Neuronal stem cell (in vitro differentiated cells): ENCODE results near the gene IGF2R.

Experiments
- DNase-seq: peaks from one replicate; pipeline ENCODE4 v3.0.0-alpha.2; 2013; ENCODE audit warnings: low spot score
- H2AFZ ChIP-seq: one replicate; pipeline ENCODE4 v1.6.1; 2013; ENCODE audit warnings: mild to moderate bottlenecking, low read length, inconsistent platforms
- H2AK5ac ChIP-seq: 2 replicates; pipeline ENCODE4 v1.6.1; 2013; ENCODE audit warnings: low read depth, mild to moderate bottlenecking, inconsistent platforms, low read length, moderate library complexity, mixed read lengths
- H2BK120ac ChIP-seq: 2 replicates; pipeline ENCODE4 v1.6.1; 2013; ENCODE audit warnings: low read depth, mild to moderate bottlenecking, inconsistent platforms, low read length, moderate library complexity, mixed read lengths
- H2BK12ac ChIP-seq: one replicate; pipeline ENCODE4 v1.6.1; 2013; ENCODE audit warnings: low read length, inconsistent platforms
- H2BK15ac ChIP-seq: 2 replicates; pipeline ENCODE4 v1.6.1; 2013; ENCODE audit warnings: mild to moderate bottlenecking, low read length, inconsistent platforms, mixed read lengths
- H2BK5ac ChIP-seq: one replicate; pipeline ENCODE4 v1.6.1; 2013; ENCODE audit warnings: inconsistent platforms, mild to moderate bottlenecking, low read length, moderate library complexity
- H3K14ac ChIP-seq: one replicate; pipeline ENCODE4 v1.6.1; 2013; ENCODE audit warnings: low read length, inconsistent platforms
- H3K18ac ChIP-seq: 2 replicates; pipeline ENCODE4 v1.6.1; 2013; ENCODE audit warnings: low read length, inconsistent platforms
- H3K23ac ChIP-seq: 2 replicates; pipeline ENCODE4 v1.6.1; 2013; ENCODE audit warnings: low read depth, mild to moderate bottlenecking, mixed read lengths, low read length, inconsistent platforms; ENCODE audit not compliant: poor library complexity
- H3K27ac ChIP-seq: replicated peaks from 3 replicates; pipeline ENCODE4 v1.5.1; 2013; ENCODE audit warnings: low read length, inconsistent platforms
- H3K27me3 ChIP-seq, 3 experiments: 2 replicates each; pipeline ENCODE4 v1.6.1; 2013; ENCODE audit warnings: low read length in 3 of 3, mild to moderate bottlenecking in 2 of 3, inconsistent platforms in 1 of 3, low read depth in 1 of 3, mixed read lengths in 1 of 3, moderate library complexity in 1 of 3; ENCODE audit not compliant: control insufficient read depth in 3 of 3, insufficient read depth in 3 of 3
- H3K36me3 ChIP-seq, 2 donors: replicated peaks in 1 of 2; 2 replicates each; pipeline ENCODE4 v1.6.1; 2013; ENCODE audit warnings: low read length in 2 of 2; ENCODE audit not compliant: control insufficient read depth in 2 of 2, insufficient read depth in 2 of 2
- H3K4ac ChIP-seq: 2 replicates; pipeline ENCODE4 v1.6.1; 2013; ENCODE audit warnings: inconsistent platforms, mild to moderate bottlenecking, low read length, moderate library complexity
- H3K4me1 ChIP-seq, 2 donors: 1 replicate in 1 of 2; 2 replicates in 1 of 2; pipeline ENCODE4 v1.6.1; 2013; ENCODE audit warnings: low read length in 2 of 2, low read depth in 1 of 2; ENCODE audit not compliant: control insufficient read depth in 2 of 2, insufficient read depth in 1 of 2
- H3K4me2 ChIP-seq: one replicate; pipeline ENCODE4 v1.6.1; 2013; ENCODE audit warnings: mild to moderate bottlenecking, low read length, inconsistent platforms; ENCODE audit not compliant: insufficient read depth, poor library complexity, severe bottlenecking
- H3K4me3 ChIP-seq, 2 donors: 2 replicates each; pipeline ENCODE4 v1.5.1; 2013; ENCODE audit warnings: low read length in 2 of 2, mild to moderate bottlenecking in 2 of 2, inconsistent platforms in 1 of 2, moderate library complexity in 1 of 2
- H3K79me1 ChIP-seq: one replicate; pipeline ENCODE4 v1.6.1; 2013; ENCODE audit warnings: low read depth, mild to moderate bottlenecking, inconsistent platforms, low read length, moderate library complexity
- H3K9ac ChIP-seq: one replicate; pipeline ENCODE4 v1.6.1; 2013; ENCODE audit warnings: mild to moderate bottlenecking, low read depth, low read length, inconsistent platforms; ENCODE audit not compliant: poor library complexity
- H3K9me3 ChIP-seq, 2 donors: replicated peaks in 1 of 2; 2 replicates each; pipeline versions ENCODE3 to v1.6.1; 2013; ENCODE audit warnings: low read length in 2 of 2, mild to moderate bottlenecking in 2 of 2, inconsistent platforms in 1 of 2, low read depth in 1 of 2, mixed read lengths in 1 of 2, moderate library complexity in 1 of 2; ENCODE audit not compliant: control insufficient read depth in 2 of 2, insufficient read depth in 1 of 2
- H4K8ac ChIP-seq: one replicate; pipeline ENCODE4 v1.6.1; 2013; ENCODE audit warnings: low read depth, mild to moderate bottlenecking, inconsistent platforms, low read length, moderate library complexity
- H4K91ac ChIP-seq: one replicate; pipeline ENCODE4 v1.6.1; 2013; ENCODE audit warnings: low read length, low read depth, mild to moderate bottlenecking, inconsistent platforms; ENCODE audit not compliant: poor library complexity
- WGBS, 2 donors: extraction: QIAGEN DNeasy Blood & Tissue Kit; methylation state at CpG; one replicate each; pipeline ENCODE4 v1.1.7; 2013; ENCODE audit warnings: missing lambda C conversion rate in 2 of 2, mixed read lengths in 1 of 2; ENCODE audit not compliant: insufficient read length in 2 of 2, insufficient replicate concordance in 1 of 2; ENCODE audit errors: extremely low coverage in 2 of 2; 5-methylcytosine and 5-hydroxymethylcytosine counted together

The IGF2R gene

DNA sequence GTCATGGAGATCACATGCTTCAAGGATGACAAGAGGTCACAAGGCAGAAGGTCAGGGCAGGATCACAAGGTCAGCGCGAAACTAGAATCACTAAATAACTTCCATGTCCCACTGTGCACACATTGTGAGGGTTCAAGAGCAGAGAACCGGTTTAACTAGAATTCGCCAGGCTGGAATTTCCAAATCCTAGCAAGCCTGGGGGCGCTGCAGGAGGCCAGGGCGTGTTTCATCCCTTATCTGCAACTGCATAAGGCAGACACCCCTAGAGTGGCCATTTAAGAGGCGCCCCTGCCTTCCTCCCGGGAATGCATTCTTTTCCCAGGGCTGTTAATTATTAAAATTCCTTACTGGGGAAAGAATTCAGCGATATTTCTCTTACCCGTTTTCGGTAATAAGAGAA lies 112.5 kb downstream of the IGF2R start:
- no peak overlapping the region for H3K4ac ChIP-seq
- H3K27ac ChIP-seq: no peak overlapping the region
- no peak overlapping the region for H3K23ac ChIP-seq
- no peak overlapping the region for H2AK5ac ChIP-seq
- H4K91ac ChIP-seq: no peak overlapping the region
- peaks cover 0 to 3% of the 10 kb centered on the region in 2 donors for H3K9me3 ChIP-seq
- H3K27me3 ChIP-seq: no peaks in the 10 kb centered on the region
- no peak overlapping the region for H3K4me3 ChIP-seq
- peaks cover 1% of the 10 kb centered on the region for H3K79me1 ChIP-seq
- no peak overlapping the region for H3K9ac ChIP-seq
- H2BK120ac ChIP-seq: no peak overlapping the region
- no peak overlapping the region for H4K8ac ChIP-seq
- H3K4me2 ChIP-seq: no peak overlapping the region
- no peak overlapping the region for H3K18ac ChIP-seq
- no peak overlapping the region for H2BK5ac ChIP-seq
- no peaks in the 10 kb centered on the region for H3K4me1 ChIP-seq
- H3K14ac ChIP-seq: no peak overlapping the region
- DNase-seq: no peak
- H2BK15ac ChIP-seq: no peak overlapping the region
- H3K36me3 ChIP-seq: peaks cover 56 to 97% of the 10 kb centered on the region in 2 donors
- no peak overlapping the region for H2AFZ ChIP-seq
- no peak overlapping the region for H2BK12ac ChIP-seq
- WGBS, 2 donors: no CpG with 5 or more reads among the region's 11 CpGs

DNA sequence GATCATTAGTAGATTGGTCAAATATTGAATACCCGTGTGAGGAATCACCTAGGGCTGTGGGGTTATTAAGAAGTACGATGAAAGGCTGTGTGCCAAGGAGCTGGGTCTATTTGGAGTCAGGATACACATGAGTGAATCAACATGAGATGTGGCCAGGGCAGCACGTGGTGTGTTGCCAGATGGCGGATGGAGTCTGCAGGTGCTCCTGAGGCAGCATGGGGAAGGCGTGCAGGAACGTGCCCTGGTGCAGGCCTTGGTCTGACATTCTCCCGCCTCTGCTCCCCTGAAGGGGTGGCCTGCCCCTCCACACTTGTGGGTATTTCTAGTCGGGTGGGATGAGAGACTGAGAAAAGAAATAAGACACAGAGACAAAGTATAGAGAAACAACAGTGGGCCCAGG lies 113.7 kb downstream of the IGF2R start:
- H2BK15ac ChIP-seq: no peak overlapping the region
- no peak overlapping the region for H2AK5ac ChIP-seq
- no CpG with 5 or more reads among the region's 8 CpGs for WGBS, 2 donors
- no peak overlapping the region for H3K14ac ChIP-seq
- peaks cover 59 to 96% of the 10 kb centered on the region in 2 donors for H3K36me3 ChIP-seq
- no peak overlapping the region for H3K9ac ChIP-seq
- no peak overlapping the region for H4K91ac ChIP-seq
- H3K27ac ChIP-seq: no peak overlapping the region
- H3K27me3 ChIP-seq: no peaks in the 10 kb centered on the region
- no peak overlapping the region for H2BK12ac ChIP-seq
- H4K8ac ChIP-seq: no peak overlapping the region
- H3K4ac ChIP-seq: no peak overlapping the region
- H3K79me1 ChIP-seq: peaks cover 1% of the 10 kb centered on the region
- no peak overlapping the region for H3K23ac ChIP-seq
- H3K9me3 ChIP-seq: peaks cover 0 to 3% of the 10 kb centered on the region in 2 donors
- H3K18ac ChIP-seq: no peak overlapping the region
- no peak overlapping the region for H2AFZ ChIP-seq
- H3K4me2 ChIP-seq: no peak overlapping the region
- H2BK120ac ChIP-seq: no peak overlapping the region
- no peak for DNase-seq
- H2BK5ac ChIP-seq: no peak overlapping the region
- no peaks in the 10 kb centered on the region for H3K4me1 ChIP-seq
- no peak overlapping the region for H3K4me3 ChIP-seq

DNA sequence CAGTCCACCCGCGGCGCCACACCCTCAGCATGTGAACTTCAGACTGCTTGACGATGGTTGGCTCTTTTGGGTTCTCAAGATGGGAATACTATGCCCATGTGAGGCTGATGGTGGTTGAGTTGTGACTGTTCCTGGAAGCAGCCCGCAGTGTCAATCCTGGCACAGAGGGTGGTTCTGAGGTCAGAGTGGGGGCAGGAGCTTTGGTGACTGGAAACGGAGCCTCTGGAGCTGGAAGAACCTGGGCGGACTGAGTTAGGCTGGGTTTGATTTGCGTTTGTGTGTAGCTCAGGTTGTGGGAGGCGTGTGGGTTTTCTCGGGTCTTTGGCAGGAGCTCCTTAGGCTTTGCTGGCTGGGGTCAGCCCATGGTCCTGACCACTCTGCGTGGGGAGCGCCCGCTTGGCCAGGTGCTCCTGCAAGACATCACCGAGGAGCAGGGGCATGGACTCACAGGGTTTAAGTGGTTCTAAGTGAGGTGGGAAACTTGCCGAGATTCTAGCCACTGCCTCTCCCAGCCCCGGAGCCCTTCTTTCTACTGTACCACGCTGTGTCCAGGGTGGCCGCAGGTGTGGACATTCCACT lies 115.4 kb downstream of the IGF2R start:
- Histone ChIP-seq H3K9ac (no peak overlapping the region), H4K8ac (no peak overlapping the region)
- WGBS, 2 donors: no CpG with 5 or more reads among the region's 18 CpGs

DNA sequence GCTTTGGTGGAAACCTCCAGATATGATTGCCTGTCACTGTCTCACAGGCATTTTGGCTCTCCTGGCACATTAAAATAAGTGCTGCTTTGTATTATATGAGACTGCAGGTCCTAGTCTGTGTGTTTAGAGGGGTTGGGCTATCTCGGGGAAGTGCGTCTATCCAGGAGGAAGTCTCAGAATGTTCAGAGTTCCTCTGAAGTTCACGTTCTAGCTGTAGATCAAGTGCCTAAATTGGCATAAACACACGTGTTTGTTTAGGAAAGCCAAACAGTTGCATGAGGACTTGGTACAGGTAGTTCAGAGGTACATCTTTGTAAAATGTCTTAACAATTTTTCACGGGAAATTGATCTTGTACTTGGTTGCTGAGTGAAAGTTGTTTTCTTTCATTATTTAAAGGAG lies 116.3 kb downstream of the IGF2R start:
- DNase-seq: no peak
- Histone ChIP-seq H2AK5ac (no peak overlapping the region), H2BK5ac (no peak overlapping the region), H3K9ac (no peak overlapping the region), H3K9me3 (peaks cover 0 to under 1% of the 10 kb centered on the region in 2 donors), H4K8ac (no peak overlapping the region), H3K36me3 (peaks cover 55 to 96% of the 10 kb centered on the region in 2 donors), H3K4me2 (no peak overlapping the region), H2BK120ac (no peak overlapping the region), H3K23ac (no peak overlapping the region), H3K4me1 (no peaks in the 10 kb centered on the region), H3K27ac (no peak overlapping the region), H3K4ac (no peak overlapping the region), H3K27me3 (no peaks in the 10 kb centered on the region), H2BK12ac (no peak overlapping the region), H2AFZ (no peak overlapping the region), H3K79me1 (no peaks in the 10 kb centered on the region), H3K4me3 (no peak overlapping the region), H3K18ac (no peak overlapping the region), H2BK15ac (no peak overlapping the region), H4K91ac (no peak overlapping the region), H3K14ac (no peak overlapping the region)
- WGBS, 2 donors: no CpG with 5 or more reads among the region's 5 CpGs

More for the DNA sequence above, 115.4 kb downstream of the IGF2R start:
- Histone ChIP-seq H3K4me1 (no peaks in the 10 kb centered on the region), H3K4me2 (no peak overlapping the region), H3K4ac (no peak overlapping the region), H3K36me3 (peaks cover 57 to 96% of the 10 kb centered on the region in 2 donors), H3K27ac (no peak overlapping the region), H3K27me3 (no peaks in the 10 kb centered on the region), H2AK5ac (no peak overlapping the region), H3K18ac (no peak overlapping the region), H3K4me3 (no peak overlapping the region), H2AFZ (no peak overlapping the region), H2BK15ac (no peak overlapping the region), H3K79me1 (peaks cover 1% of the 10 kb centered on the region), H3K9me3 (peaks cover 0 to 3% of the 10 kb centered on the region in 2 donors), H3K14ac (no peak overlapping the region), H2BK12ac (no peak overlapping the region), H3K23ac (no peak overlapping the region), H4K91ac (no peak overlapping the region), H2BK120ac (no peak overlapping the region), H2BK5ac (no peak overlapping the region)
- no peak for DNase-seq
